RWPE1 (cell line): ENCODE results near the gene NACC2.

ENCODE experiments used
- CTCF ChIA-PET: fragments of 350-600 bp; sonication (Branson Sonifier 250); formaldehyde crosslinking; extraction: SDS; loops from one replicate; lab custom pipeline; 2021; lab: Yijun Ruan, JAX
- POLR2A ChIA-PET: fragments of 400-600 bp; formaldehyde crosslinking; extraction: SDS; loops from one replicate; lab custom pipeline; 2020; ENCODE audit warnings: antibody characterized with exemption; ENCODE audit not compliant: low non-redundant PET; lab: Yijun Ruan, JAX
- DNase-seq: peaks from one replicate; pipeline ENCODE4 v3.0.0; 2012; ENCODE audit warnings: low spot score
- H3K27ac ChIP-seq: fragments of 450-650 bp; 2 replicates; pipeline ENCODE4 v1.5.1; 2017
- TF ChIP-seq, protein P1 (sequence below): fragments of 450-650 bp; conservative IDR thresholded peaks from 2 replicates; pipeline ENCODE4 v1.5.1; 2017; ENCODE audit warnings: low read depth, mild to moderate bottlenecking

The NACC2 gene

DNA sequence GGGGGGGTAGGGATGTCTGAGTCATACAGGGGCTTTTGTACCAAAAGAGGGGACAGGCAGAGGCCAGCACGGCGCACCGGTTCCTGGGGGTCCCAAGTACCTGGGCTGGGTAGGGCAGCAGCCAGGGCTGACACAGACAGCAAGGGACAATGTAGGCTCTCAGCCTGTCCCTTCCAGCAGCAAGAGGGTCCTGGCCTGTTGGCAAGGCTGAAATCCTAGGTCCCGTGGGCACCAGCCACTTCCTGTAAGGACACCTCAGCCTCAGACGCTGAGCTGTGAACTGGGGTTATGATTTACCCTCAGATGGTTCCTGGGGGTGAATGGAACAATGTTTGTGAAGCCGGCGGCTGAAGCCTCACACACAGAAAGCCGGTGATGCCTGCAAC lies 41.3 kb downstream of the NACC2 start:
- POLR2A ChIA-PET, result no interaction called here
- H3K27ac ChIP-seq, result peak overlapping the region; percentile 99
- no peak for DNase-seq
- CTCF ChIA-PET, result interaction anchor here (0.8 kb wide), 1 partner anchor 86 kb away, joined by 3 read pairs; no protein-coding TSS in a partner anchor
- TF ChIP-seq, protein P1, sequence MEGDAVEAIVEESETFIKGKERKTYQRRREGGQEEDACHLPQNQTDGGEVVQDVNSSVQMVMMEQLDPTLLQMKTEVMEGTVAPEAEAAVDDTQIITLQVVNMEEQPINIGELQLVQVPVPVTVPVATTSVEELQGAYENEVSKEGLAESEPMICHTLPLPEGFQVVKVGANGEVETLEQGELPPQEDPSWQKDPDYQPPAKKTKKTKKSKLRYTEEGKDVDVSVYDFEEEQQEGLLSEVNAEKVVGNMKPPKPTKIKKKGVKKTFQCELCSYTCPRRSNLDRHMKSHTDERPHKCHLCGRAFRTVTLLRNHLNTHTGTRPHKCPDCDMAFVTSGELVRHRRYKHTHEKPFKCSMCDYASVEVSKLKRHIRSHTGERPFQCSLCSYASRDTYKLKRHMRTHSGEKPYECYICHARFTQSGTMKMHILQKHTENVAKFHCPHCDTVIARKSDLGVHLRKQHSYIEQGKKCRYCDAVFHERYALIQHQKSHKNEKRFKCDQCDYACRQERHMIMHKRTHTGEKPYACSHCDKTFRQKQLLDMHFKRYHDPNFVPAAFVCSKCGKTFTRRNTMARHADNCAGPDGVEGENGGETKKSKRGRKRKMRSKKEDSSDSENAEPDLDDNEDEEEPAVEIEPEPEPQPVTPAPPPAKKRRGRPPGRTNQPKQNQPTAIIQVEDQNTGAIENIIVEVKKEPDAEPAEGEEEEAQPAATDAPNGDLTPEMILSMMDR, result no peak

DNA sequence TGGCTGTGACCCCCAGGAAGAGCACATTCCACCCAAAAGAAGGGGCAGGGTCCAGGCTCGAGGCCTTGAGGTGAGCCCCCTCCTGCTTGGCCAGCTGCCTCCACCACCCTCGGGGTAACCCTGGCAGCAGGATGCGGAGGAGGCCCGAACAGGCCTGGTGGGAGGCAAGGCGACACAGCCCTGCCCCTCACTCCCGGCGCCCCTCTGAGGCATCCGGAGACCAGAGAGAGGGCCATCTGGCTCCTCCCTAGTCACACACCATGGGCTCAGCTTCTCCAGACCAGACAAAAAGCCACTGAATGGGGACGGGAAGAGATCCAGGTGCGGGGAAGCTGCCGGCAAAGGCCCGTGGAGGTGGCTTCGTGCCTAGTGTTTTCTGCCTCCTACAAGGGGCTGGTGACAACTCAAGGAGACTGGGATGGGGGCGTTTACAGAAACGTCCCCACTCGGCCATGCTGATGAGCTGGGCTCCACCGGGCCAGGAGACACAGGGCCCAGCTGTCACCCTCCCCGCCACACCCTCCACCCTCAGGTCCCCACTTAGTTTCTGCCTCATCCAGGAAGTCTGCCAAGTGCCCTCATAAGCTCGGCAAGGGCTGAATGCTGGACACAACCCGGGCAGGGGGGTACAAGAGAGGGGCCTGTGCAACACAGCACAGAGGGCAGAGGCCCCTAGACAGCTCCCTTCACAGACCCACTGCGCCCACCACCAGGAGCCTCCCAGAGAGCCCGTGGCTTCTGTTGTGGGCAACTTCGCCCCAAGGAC lies 41.9 kb downstream of the NACC2 start:
- peak overlapping the region; percentile 99 for H3K27ac ChIP-seq
- TF ChIP-seq, protein P1, result no peak
- DNase-seq, result peak; percentile 21
- ChIA-PET POLR2A (interaction anchor here (1.4 kb wide), 1 partner anchor 65 kb away, joined by 5 read pairs; no protein-coding TSS in a partner anchor), CTCF (interaction anchor here (1.2 kb wide), 1 partner anchor 36 kb away, joined by 5 read pairs; no protein-coding TSS in a partner anchor)

DNA sequence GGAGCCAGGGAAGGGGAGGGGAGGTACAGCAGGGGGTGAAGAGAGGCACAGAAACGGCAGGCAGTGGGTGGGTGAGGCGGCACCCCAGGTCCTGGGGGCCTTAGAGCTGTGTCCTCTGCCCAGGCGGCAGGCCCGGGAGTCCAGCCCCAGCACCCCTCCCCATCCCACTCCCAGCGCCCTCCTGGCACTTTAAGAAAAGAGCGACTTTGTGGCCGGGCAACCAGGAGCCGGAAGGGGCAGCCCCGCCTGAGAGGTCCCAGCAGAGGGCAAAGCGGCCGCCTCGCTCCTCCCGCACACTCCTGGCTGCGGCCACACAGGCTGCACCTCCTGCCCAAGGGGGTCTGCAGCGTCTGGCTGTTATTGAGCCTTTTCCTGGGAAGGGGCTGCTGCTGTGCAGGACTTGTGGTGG lies 42.6 kb downstream of the NACC2 start:
- DNase-seq, result peak; percentile 55
- CTCF ChIA-PET, result interaction anchor here (0.6 to 1.2 kb wide), 6 partner anchors 37 to 451 kb away, joined by 3 to 5 read pairs (median 4); no protein-coding TSS in a partner anchor
- peak overlapping the region; percentile 99 for H3K27ac ChIP-seq
- TF ChIP-seq, protein P1, result no peak
- POLR2A ChIA-PET, result interaction anchor here (1.4 kb wide), 1 partner anchor 66 kb away, joined by 5 read pairs; no protein-coding TSS in a partner anchor

DNA sequence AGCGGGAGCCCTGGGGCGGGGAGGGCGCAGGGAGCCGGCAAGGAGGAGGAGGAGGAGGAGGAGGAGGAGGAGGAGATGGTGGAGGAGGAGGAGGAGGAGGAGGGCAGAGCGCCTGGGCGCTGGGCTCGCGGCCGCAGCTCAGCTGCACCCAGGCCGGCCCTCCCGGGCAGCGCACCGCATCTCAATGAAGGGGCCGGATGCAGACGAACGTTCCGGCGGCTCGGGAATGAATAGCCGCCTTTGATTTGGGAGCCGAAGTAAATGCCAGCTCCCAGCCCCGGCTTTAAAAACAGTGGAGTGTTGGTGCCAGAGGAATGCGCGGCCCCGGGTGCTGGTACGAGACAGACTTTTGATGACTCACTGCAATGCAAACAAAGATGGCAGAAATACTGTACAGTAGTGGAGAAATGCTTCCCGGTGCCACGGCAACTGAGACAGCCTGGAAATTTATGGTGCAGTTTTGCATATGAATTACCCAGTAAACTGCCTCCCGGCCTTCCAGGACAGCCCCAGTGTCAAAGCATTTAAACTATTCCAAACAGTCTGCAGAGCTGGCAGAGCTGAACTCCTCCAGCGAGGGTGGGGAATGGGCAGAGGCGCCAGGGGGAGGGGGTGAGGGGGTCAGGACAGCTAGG lies 43.1 kb downstream of the NACC2 start:
- ChIA-PET CTCF (interaction anchor here (0.6 to 1.2 kb wide), 11 partner anchors 38 to 451 kb away, joined by 3 to 5 read pairs (median 4); no protein-coding TSS in a partner anchor), POLR2A (interaction anchor here (1.4 kb wide), 1 partner anchor 66 kb away, joined by 5 read pairs; no protein-coding TSS in a partner anchor)
- H3K27ac ChIP-seq, result peak overlapping the region; percentile 99
- DNase-seq, result peak; percentile 98
- TF ChIP-seq, protein P1, result no peak

DNA sequence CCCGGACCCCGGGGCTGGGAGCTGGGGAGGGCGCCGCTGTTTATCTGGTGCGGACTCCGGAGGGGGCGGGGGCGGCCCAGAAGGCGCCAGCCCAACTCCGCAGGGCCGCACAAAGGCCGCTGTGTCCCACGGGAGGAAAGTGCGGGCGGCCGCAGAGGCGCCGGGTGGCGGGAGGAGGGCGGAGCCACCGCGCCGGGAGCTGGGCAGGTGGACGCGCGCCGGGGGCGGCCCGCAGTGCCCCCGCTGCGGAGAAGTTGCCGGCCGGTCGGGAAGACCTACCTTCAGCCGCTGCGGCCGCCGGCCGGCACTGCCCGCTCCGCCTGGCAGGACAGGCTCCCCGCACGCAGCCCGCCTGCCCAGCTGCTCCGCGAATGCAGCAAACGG lies 43.6 kb downstream of the NACC2 start:
- TF ChIP-seq, protein P1, result no peak
- H3K27ac ChIP-seq, result peak overlapping the region; percentile 99
- ChIA-PET POLR2A (no interaction called here), CTCF (interaction anchor here (0.6 to 1.0 kb wide), 6 partner anchors 71 to 92 kb away, joined by 3 to 5 read pairs (median 4); no protein-coding TSS in a partner anchor)
- peak; percentile 48 for DNase-seq
